ENCODE results near the gene CRYL1.

DNA sequence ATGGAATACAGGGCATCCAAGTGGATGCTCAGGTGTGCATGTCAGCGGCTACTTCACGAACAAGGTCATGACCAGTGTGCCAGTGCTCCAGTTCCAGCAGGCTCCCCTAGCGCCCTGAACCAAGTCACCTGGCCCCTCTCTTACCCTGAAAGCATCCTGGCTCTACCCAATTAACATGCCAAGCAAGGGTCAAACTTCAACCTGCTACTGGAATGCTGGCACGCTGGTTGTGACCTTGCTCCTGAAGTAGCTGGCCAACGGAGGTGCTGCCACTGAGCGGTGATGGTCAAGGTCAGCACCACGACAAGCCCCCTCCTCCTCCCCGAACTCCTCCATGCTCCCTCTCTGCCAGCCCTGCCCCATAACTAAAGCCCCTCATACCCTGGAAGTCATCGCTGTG is 96.0 kb downstream of the CRYL1 start:
- TF ChIP-seq, protein P1, sequence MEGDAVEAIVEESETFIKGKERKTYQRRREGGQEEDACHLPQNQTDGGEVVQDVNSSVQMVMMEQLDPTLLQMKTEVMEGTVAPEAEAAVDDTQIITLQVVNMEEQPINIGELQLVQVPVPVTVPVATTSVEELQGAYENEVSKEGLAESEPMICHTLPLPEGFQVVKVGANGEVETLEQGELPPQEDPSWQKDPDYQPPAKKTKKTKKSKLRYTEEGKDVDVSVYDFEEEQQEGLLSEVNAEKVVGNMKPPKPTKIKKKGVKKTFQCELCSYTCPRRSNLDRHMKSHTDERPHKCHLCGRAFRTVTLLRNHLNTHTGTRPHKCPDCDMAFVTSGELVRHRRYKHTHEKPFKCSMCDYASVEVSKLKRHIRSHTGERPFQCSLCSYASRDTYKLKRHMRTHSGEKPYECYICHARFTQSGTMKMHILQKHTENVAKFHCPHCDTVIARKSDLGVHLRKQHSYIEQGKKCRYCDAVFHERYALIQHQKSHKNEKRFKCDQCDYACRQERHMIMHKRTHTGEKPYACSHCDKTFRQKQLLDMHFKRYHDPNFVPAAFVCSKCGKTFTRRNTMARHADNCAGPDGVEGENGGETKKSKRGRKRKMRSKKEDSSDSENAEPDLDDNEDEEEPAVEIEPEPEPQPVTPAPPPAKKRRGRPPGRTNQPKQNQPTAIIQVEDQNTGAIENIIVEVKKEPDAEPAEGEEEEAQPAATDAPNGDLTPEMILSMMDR (IDR thresholded peaks at IDR 0.05) = no peak
- no peak for TF ChIP-seq EZH2 (IDR thresholded peaks at IDR 0.05; ENCODE audit: borderline replicate concordance, insufficient read depth, low read depth, low read length, poor library complexity, severe bottlenecking)
